Caki2 (cell line): ENCODE measurements around the gene NUP54. TPM values are rescaled to one million over a fixed set of nuclear protein-coding genes. Genes with fewer than 3 reads are reported as not detected.
A peak's percentile ranks its signal among the peaks of the same experiment; 100 is the strongest.

Experiments used
- DNase-seq: peaks from one replicate; pipeline ENCODE4 v3.0.0-alpha.2; 2015; ENCODE audit warnings: low read depth
- in situ Hi-C: cut with HindIII; loops from 2 replicates; pipeline ENCODE4 v1.10.0; 2016; ENCODE audit warnings: low sequenced_read_pairs, low pct_unique_long_range_greater_than_20kb, mixed read lengths
- total RNA-seq: library from RNA; depleted of rRNA; stranded (reverse); fragments of >200 nt; shearing (Covaris generic); gene quantifications from 2 replicates; pipeline ENCODE4 v1.2.3, GENCODE V29; 2014; ENCODE audit warnings: low replicate concordance

Gene NUP54
- total RNA-seq, 1 experiment from 2014 or later = 51.8 TPM

DNA sequence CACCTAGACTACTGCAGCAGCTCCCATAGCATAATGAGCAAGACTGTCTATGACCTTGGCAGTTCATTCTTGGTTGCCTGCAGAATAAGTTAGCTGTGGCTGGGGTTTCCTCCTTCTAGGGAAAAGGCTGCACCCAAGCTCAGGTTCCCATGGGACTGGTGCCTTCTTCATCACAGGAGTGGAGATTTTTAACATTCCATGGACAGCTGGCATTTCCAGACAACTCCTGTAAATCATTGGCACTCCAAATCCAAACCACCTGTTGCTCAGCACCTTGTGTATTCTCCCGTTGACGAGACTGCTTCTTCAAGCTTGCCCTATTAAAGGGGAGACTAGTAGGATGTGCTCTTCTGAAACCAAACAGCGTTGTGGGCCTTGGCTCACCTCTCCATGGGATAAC is 7.8 kb upstream of the NUP54 start:
- DNase-seq = no peak
- in situ Hi-C loops = no loop called here

DNA sequence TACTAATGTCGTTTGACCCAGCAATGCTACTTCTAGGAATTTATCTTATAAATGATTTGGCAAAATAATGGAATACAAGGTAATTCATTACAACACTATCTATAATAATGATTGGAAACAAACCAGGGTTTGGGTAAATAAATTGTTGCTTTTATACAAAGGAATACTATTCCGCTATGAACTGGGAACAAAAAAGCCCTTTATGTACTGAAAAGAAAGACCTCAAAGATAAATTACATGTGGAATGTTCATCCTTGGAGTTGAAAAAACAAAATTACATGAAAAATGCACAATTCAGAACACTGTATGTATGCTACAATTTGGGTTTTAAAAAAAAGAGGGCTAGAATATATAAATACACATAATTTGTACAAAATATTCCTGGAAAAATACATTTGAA is 5.2 kb upstream of the NUP54 start:
- in situ Hi-C loops = no loop called here

GRCh38 chr4:76147454-76148141 is 599 bp downstream of the NUP54 start:
- in situ Hi-C loops = no loop called here

More for the DNA sequence above, 5.2 kb upstream of the NUP54 start:
- DNase-seq = no peak

GRCh38 chr4:76144546-76144945 is 3.7 kb downstream of the NUP54 start:
- in situ Hi-C loops = no loop called here

More at GRCh38 chr4:76147454-76148141, 599 bp downstream of the NUP54 start:
- peak; percentile 77 for DNase-seq

GRCh38 chr4:76141241-76141640 is 7.0 kb downstream of the NUP54 start:
- in situ Hi-C loops = no loop called here
- DNase-seq = no peak

More at GRCh38 chr4:76144546-76144945, 3.7 kb downstream of the NUP54 start:
- no peak for DNase-seq

- in situ Hi-C loops = no loop called here
- DNase-seq = no peak
These were observed 20.4 kb downstream of the NUP54 start for GRCh38 chr4:76127754-76128153.

DNA sequence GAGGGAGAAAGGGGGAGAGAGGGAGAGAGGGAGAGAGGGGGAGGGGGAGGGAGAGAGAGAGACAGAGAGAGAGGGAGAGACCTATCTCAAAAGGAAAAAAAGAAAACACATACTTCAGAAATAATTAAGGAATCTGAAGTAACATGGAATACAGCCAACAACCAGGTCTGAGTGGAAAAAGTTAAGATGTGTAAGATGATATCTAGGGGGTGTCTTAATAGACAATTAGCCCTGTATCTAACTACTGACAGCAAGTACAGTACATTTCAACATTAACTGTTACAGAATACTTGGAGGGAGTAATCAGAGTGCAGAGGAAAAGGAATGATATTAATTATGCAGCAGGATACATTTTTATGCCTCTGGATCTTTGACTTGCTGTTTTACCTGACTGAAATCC is 22.4 kb downstream of the NUP54 start:
- DNase-seq = no peak
- in situ Hi-C loops = no loop called here

DNA sequence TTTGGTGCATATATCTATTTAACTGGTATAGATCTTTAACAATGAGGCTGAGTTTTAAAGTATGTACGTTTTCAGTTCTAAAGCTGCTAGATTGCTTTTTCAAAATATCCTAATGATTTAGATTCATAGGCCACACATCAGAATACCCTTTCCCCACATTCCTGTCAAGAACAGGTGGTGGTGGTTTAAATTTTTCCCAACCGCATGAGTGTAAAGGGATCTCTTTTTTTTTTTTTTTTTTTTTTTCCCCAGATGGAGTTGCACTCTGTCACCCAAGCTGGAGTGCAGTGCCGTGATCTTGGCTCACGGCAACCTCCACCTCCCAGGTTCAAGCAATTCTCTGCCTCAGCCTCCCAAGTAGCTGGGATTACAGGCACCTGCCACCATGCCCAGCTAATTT is 28.0 kb downstream of the NUP54 start:
- DNase-seq = no peak
- in situ Hi-C loops = no loop called here

- in situ Hi-C loops = no loop called here
- no peak for DNase-seq
These were observed 30.7 kb downstream of the NUP54 start for GRCh38 chr4:76117536-76117935.

GRCh38 chr4:76116821-76117220 is 31.4 kb downstream of the NUP54 start:
- in situ Hi-C loops = no loop called here

GRCh38 chr4:76108467-76109181 is 39.6 kb downstream of the NUP54 start:
- DNase-seq = peak; percentile 5
- in situ Hi-C loops = no loop called here

More at GRCh38 chr4:76116821-76117220, 31.4 kb downstream of the NUP54 start:
- no peak for DNase-seq

DNA sequence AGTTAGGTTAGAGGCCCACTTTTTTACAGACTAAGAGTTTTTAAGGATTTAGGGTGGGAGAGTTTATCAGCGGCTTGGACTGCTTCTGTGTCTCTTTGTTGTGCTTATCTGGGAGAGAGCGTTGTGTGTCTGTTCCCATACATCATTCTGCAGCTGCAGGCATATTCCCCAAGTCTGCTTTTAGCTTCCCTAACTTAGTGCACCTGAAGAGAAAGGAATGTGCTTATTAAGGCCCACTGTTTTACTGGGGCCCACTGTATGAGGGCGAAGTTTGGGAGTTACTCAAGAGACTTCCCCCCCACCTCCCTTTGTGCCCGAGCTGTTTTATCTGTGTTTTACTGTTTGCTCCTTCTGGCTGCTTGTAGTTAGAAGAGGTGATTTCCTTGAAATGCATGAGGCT is 41.8 kb downstream of the NUP54 start:
- DNase-seq = no peak
- in situ Hi-C loops = no loop called here

DNA sequence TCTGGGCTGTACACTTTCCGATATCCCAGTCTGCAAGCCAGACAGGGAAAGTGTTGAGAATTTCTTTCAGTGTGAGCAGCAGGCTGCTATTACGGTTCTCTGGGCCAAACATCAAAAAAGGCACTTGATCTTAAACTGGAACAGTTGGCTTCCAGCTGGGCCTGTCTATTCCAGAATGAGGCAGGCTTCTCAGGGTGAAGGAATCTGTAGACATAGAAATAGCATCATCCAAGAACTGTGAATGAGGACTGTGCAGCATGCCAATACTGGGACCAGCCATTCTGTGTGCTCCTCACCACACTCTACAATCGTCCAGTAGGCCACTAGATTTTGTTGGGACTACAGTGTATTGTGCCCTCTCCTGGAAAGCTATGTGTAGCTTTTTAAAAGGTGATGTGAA is 42.5 kb downstream of the NUP54 start:
- in situ Hi-C loops = no loop called here
- no peak for DNase-seq

- DNase-seq = no peak
- in situ Hi-C loops = no loop called here
These were observed 52.1 kb downstream of the NUP54 start for GRCh38 chr4:76096076-76096475.

- no peak for DNase-seq
- in situ Hi-C loops = no loop called here
These were observed 52.6 kb downstream of the NUP54 start for GRCh38 chr4:76095568-76095967.

- DNase-seq = no peak
- in situ Hi-C loops = no loop called here
These were observed 57.1 kb downstream of the NUP54 start for GRCh38 chr4:76091052-76091451.

- DNase-seq = no peak
- in situ Hi-C loops = no loop called here
These were observed 57.9 kb downstream of the NUP54 start for GRCh38 chr4:76090241-76090691.

DNA sequence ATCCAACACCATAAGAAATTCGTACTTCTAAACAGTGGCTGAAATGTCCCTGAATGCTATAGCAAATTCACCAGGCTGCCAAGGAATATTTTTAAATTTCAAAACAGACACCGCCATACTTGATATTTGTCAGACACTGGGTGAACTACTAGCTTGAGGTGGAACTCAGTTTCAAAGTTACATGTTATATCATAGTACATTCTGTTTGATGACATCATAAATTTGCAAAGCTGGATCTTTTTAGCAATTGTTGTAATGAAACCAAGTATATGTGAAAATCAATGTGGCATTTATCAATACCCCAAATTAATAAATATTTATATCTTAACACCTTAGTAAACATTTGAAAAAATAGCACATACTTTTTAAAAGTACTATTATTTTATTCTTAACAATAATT is 59.5 kb downstream of the NUP54 start:
- no peak for DNase-seq
- in situ Hi-C loops = no loop called here

- in situ Hi-C loops = no loop called here
- DNase-seq = peak; percentile 47
These were observed 61.0 kb downstream of the NUP54 start for GRCh38 chr4:76087007-76087769.
